DOHH2 (cell line): ENCODE results near the gene FOXJ2.

Experiments used
- CTCF ChIP-seq: fragments of 200-600 bp; sonication (generic); IDR thresholded peaks from one replicate; pipeline ENCODE4 v1.5.1; 2014; ENCODE audit warnings: antibody characterized with exemption, mild to moderate bottlenecking, low read depth, low read length; ENCODE audit not compliant: poor library complexity, severe bottlenecking
- EZH2phosphoT487 ChIP-seq: fragments of 200-600 bp; sonication (generic); IDR thresholded peaks from 2 replicates; pipeline ENCODE4 v1.6.1; 2017; ENCODE audit warnings: borderline replicate concordance, mild to moderate bottlenecking, antibody characterized with exemption, low read length, moderate library complexity, mixed read lengths

GRCh38 chr12:8093291-8093690 lies 60.8 kb downstream of the FOXJ2 start:
- TF ChIP-seq EZH2phosphoT487 (no peak), CTCF (no peak)
